Activated CD4-positive, alpha-beta T cell treated with anti-CD3 and anti-CD28 coated beads, Interleukin-2, Interleukin-4, amounts not matched to agents 100 ng/mL and 50 ng/mL, durations not matched to agents 16 hours and 8 hours (primary cell): Measurements from ENCODE around the gene TBC1D4.
"Not testable (repeated sequence)": the region's sequence is repeated elsewhere in the genome, so short reads cannot be mapped to it uniquely, and the experiment has no call there.

Source experiments
- DNase-seq: peaks from one replicate; pipeline ENCODE4 v3.0.0-alpha.2; 2020; ENCODE audit warnings: low spot score

TBC1D4 gene

GRCh38 chr13:75319254-75319653, 162.7 kb downstream of the TBC1D4 start:
- no peak for DNase-seq

- DNase-seq: peak; percentile 71
These were observed 163.7 kb downstream of the TBC1D4 start for GRCh38 chr13:75318138-75318833.

GRCh38 chr13:75316427-75316826, 165.5 kb downstream of the TBC1D4 start:
- DNase-seq: peak; percentile 25

GRCh38 chr13:75312884-75313520, 169.0 kb downstream of the TBC1D4 start:
- DNase-seq: peak; percentile 75

GRCh38 chr13:75309981-75310580, 171.9 kb downstream of the TBC1D4 start:
- DNase-seq: no peak

GRCh38 chr13:75308222-75308621, 173.7 kb downstream of the TBC1D4 start:
- peak; percentile 23 for DNase-seq

- DNase-seq: no peak
These were observed 174.5 kb downstream of the TBC1D4 start for GRCh38 chr13:75307370-75307949.

GRCh38 chr13:75306967-75307366, 175.0 kb downstream of the TBC1D4 start:
- not testable (repeated sequence) for DNase-seq

- DNase-seq: no peak
These were observed 176.9 kb downstream of the TBC1D4 start for GRCh38 chr13:75305059-75305458.

- no peak for DNase-seq
These were observed 178.7 kb downstream of the TBC1D4 start for GRCh38 chr13:75303263-75303662.

GRCh38 chr13:75302071-75302698, 179.8 kb downstream of the TBC1D4 start:
- DNase-seq: no peak

- no peak for DNase-seq
These were observed 181.8 kb downstream of the TBC1D4 start for GRCh38 chr13:75299913-75300862.

GRCh38 chr13:75299246-75299645, 182.7 kb downstream of the TBC1D4 start:
- no peak for DNase-seq

GRCh38 chr13:75296641-75297040, 185.3 kb downstream of the TBC1D4 start:
- DNase-seq: no peak

GRCh38 chr13:75295201-75295600, 186.8 kb downstream of the TBC1D4 start:
- DNase-seq: no peak

- DNase-seq: no peak
These were observed 187.9 kb downstream of the TBC1D4 start for GRCh38 chr13:75294110-75294509.

- no peak for DNase-seq
These were observed 196.7 kb downstream of the TBC1D4 start for GRCh38 chr13:75285310-75285709.

GRCh38 chr13:75279834-75280369, 202.1 kb downstream of the TBC1D4 start:
- no peak for DNase-seq

- not testable (repeated sequence) for DNase-seq
These were observed 208.3 kb downstream of the TBC1D4 start for GRCh38 chr13:75273695-75274094.

- DNase-seq: no peak
These were observed 210.1 kb downstream of the TBC1D4 start for GRCh38 chr13:75271846-75272245.

- not testable (repeated sequence) for DNase-seq
These were observed 213.5 kb downstream of the TBC1D4 start for GRCh38 chr13:75268481-75268880.
